Measurements from ENCODE around the gene SERPINB6. TPM values are rescaled to one million over a fixed set of nuclear protein-coding genes. Genes with fewer than 3 reads are reported as not detected.
A peak's percentile ranks its signal among the peaks of the same experiment; 100 is the strongest.
"Not testable (repeated sequence)": the region's sequence is repeated elsewhere in the genome, so short reads cannot be mapped to it uniquely, and the experiment has no call there.

SERPINB6 gene
- total RNA-seq, 1 donor from 2014 or later = 14.3 TPM

DNA sequence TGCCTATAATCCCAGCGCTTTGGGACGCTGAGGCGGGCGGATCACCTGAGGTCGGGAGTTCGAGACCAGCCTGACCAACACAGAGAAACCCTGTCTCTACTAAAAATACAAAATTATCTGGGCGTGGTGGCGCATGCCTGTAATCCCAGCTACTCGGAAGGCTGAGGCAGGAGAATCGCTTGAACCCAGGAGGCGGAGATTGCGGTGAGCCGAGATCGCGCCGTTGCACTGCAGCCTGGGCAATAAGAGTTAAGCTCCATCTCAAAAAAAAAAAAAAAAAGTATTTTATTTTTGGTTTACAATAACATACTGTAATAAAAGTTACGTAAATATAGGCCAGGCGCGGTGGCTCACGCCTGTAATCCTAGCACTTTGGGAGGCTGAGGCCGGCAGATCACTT is 29.3 kb downstream of the SERPINB6 start:
- not testable (repeated sequence) for FAIRE-seq; DNase-seq (ENCODE audit: low spot score in 2 of 2)

- DNase-seq (ENCODE audit: low spot score in 2 of 2) (no peak), FAIRE-seq (no peak)
These were observed 30.5 kb downstream of the SERPINB6 start for GRCh38 chr6:2940851-2941250.

- DNase-seq (ENCODE audit: low spot score in 2 of 2) (no peak), FAIRE-seq (no peak)
These were observed 31.1 kb downstream of the SERPINB6 start for GRCh38 chr6:2940010-2940850.

GRCh38 chr6:2939315-2940009 is 31.9 kb downstream of the SERPINB6 start:
- DNase-seq (ENCODE audit: low spot score in 2 of 2) = no peak
- no peak for FAIRE-seq

GRCh38 chr6:2938632-2939083 is 32.7 kb downstream of the SERPINB6 start:
- DNase-seq (ENCODE audit: low spot score in 2 of 2) (no peak), FAIRE-seq (no peak)

- DNase-seq (ENCODE audit: low spot score in 2 of 2) = no peak
- FAIRE-seq = no peak
These were observed 33.2 kb downstream of the SERPINB6 start for GRCh38 chr6:2938004-2938631.

GRCh38 chr6:2937627-2938003 is 33.8 kb downstream of the SERPINB6 start:
- DNase-seq (ENCODE audit: low spot score in 2 of 2) (no peak), FAIRE-seq (no peak)

DNA sequence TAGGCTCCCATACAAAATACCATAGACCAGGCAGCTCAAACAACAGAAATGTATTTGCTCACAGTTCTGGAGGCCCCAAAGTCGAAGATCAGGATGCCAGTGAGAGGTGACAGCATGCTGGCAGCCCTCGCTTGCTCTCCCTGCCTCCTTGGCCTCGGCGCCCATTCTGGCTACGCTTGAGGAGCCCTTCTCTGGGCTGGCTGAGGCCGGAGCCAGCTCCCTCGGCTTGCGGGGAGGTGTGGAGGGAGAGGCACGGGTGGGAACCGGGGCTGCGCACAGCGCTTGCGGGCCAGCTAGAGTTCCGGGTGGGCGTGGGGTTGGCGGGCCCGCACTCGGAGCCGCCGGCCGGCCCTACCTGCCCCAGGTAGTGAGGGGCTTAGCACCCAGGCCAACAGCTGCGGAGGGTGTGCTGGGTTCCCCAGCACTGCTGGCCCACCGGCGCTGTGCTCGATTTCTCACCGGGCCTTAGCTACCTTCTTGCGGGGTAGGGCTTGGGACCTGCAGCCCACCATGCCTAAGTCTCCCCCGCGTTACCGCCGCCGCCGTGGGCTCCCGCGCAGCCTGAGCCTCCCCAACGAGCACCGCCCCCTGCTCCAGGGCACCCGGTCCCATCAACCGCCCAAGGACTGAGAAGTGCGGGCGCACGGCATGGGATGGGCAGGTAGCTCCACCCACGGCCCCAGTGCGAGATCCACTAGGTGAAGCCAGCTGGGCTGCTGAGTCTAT is 35.6 kb downstream of the SERPINB6 start:
- FAIRE-seq (no peak), DNase-seq (ENCODE audit: low spot score in 2 of 2) (no peak)

DNA sequence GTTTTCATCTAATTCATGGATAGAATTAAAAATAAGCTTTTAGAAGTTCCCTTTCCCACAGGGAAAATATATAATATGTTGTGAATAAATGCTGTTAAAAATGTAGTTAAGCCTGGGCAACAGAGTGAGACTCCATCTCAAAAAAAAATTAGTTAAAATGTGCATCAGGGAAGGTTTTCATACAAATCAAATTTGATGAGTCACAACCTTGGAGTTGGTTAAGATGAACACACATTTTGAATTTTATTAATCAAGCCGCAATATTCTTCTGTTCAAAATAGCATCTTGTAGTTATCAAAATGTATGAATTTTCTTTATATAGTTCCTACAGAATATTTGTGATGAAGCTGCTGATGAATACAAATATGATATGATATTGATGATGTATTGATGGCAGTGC is 37.3 kb downstream of the SERPINB6 start:
- no peak for FAIRE-seq

DNA sequence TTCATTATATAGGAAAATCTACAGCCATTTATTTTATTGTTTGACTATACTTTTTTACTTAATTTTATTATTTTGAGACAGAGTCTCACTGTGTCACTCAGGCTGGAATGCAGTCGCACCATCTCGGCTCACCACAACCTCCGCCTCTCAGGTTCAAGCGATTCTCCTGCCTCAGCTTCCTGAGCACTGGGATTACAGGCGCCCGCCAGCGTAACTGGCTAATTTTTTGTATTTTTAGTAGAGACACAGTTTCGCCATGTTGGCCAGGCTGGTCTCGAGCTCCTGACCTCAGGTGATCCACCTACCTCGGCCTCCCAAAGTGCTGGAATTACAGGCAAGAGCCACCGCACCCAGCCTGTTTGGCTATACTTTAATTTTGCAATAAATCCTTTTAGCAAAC is 38.5 kb downstream of the SERPINB6 start:
- not testable (repeated sequence) for DNase-seq (ENCODE audit: low spot score in 2 of 2); FAIRE-seq

More for the DNA sequence above, 37.3 kb downstream of the SERPINB6 start:
- DNase-seq (ENCODE audit: low spot score in 2 of 2) = no peak

DNA sequence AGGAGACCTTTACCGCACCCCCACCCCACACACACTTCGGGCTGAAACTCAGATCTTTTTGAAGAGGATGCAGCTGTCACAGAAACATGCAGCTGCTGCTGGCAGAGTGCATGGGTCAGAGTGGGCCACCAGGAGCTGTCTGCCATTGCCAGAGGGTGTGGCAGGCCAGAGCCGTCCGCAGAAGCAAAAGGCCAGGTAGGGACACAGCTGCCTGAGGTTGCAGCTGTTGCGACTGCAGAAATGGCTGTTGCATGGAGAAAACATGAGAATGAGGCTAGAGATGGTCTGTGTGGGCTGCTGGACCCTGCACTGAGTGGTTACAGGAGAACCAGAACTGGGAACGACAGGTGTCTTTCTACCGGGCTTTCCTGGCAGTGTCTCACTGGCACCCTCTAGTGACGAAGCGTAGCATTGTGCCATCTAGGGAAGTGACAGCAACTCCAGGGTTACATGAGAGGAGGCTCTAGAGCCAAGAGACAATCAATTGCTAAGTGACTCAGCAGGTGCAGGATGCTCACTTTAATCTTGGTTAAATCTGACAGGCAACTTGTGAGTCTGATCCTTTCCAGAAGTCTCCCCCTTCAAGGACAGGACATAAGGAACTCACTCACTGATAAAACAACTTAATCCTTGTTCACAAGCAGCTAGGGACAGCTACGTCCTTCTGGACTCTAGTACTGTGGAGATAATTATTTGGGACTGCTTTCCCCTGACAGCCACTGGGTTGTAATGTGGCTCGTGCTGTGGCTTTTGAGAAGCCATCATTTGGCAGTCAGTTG is 39.2 kb downstream of the SERPINB6 start:
- DNase-seq (ENCODE audit: low spot score in 2 of 2) = peak; percentile 80 to 85
- FAIRE-seq = no peak

DNA sequence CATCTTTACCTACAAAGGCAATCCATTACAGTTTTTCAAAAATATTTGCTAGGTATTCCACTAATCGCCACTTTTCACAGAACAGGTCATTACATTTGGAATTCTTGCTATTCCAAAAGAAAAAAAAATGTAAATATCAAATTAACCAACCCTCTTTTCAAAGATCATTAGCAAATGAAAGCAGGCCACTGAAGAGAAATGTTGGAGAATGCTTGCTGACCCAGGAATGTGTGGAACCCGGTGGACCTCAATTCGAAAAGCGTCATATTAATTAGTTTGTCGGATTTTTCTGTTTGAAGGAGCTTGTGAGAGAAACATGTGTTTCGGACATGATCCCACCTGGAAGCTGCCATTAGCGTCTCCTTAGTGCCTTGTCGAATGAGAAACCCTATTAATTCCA is 40.3 kb downstream of the SERPINB6 start:
- FAIRE-seq = no peak
- no peak for DNase-seq (ENCODE audit: low spot score in 2 of 2)

GRCh38 chr6:2927931-2928330 is 43.4 kb downstream of the SERPINB6 start:
- DNase-seq (ENCODE audit: low spot score in 2 of 2); FAIRE-seq: not testable (repeated sequence)

GRCh38 chr6:2925842-2926747 is 45.3 kb downstream of the SERPINB6 start:
- not testable (repeated sequence) for DNase-seq (ENCODE audit: low spot score in 2 of 2); FAIRE-seq

- FAIRE-seq (no peak), DNase-seq (ENCODE audit: low spot score in 2 of 2) (no peak)
These were observed 49.7 kb downstream of the SERPINB6 start for GRCh38 chr6:2921520-2922115.

DNA sequence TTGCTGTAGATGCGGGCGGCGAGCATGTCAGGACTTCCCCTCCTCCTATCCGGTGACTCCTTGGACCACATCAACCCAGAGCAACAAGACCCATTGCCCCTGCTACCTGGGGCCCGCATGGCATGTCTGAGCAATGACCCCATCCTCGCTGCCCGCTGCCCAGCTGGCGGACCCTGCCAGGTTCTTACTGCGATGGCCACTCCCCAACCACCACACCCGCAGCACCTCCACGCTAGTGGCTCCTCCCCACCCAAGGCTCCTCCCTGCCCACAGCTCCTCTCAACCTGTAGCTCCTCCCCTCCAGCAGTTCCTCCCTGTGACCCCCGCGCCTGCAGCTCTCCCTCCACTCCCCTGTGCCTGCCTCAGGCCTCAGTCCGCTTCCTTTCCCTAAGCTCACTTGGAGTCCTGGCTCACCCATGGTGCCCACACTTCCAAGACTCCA is 50.7 kb downstream of the SERPINB6 start:
- FAIRE-seq = no peak
- no peak for DNase-seq (ENCODE audit: low spot score in 2 of 2)

DNA sequence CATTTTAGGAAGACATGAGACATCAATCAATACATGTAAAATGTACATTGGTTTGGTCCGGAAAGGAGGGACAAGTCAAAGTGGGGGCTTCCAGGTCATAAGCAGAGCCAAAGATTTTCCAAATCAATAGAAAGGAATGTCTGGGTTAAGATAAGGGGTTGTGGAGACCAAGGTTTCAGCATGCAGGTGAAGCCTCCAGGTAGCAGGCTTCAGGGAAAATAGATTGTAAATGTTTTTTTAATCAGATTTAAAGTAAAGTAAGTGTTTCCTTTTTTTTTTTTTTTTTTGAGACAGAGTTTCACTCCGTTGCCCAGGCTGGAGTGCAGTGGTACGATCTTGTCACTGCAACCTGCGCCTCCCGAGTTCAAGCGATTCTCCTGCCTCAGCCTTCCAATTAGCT is 51.5 kb downstream of the SERPINB6 start:
- no peak for FAIRE-seq
- no peak for DNase-seq (ENCODE audit: low spot score in 2 of 2)

GRCh38 chr6:2919401-2919800 is 52.0 kb downstream of the SERPINB6 start:
- FAIRE-seq = no peak
- DNase-seq (ENCODE audit: low spot score in 2 of 2) = no peak

All from frontal cortex (tissue), 4 donors.